GM18909 (cell line): ENCODE measurements around the gene LCP1.

Experiments used
- ATAC-seq: cut with Tn5 transposase; IDR thresholded peaks from one replicate; pipeline ENCODE4 v1.9.1; 2021; ENCODE audit warnings: mild to moderate bottlenecking; ENCODE audit not compliant: unreplicated experiment, poor library complexity

Gene LCP1

GRCh38 chr13:46106839-46107371 is 75.1 kb downstream of the LCP1 start:
- no peak for ATAC-seq

GRCh38 chr13:46104868-46105267 is 77.1 kb downstream of the LCP1 start, which contains the start of gene CPB2:
CPB2 (minus strand) TSS chr13:46105033; CDS start chr13:46105009, 24 bp downstream.
- ATAC-seq = no peak

DNA sequence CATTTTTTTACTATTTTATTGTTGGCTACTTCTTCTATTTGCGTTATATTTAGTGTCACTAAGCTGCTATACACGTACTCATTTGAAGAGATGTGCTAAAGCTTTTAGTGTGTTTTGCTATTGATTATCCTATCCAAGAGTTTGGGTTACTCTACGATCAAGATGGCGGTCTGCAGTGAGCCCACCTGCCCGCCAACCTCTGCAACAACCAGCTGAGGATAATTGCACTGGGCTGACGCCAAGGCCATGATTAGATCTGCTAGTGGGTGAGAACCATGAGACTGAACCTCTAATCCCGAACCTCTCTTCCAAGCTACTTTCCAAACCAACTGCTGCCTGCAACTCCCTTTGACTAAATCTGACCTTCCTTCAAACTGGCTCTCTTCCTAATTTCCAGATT is 78.9 kb downstream of the LCP1 start:
- ATAC-seq = no peak

GRCh38 chr13:46102255-46102605 is 79.7 kb downstream of the LCP1 start:
- no peak for ATAC-seq

DNA sequence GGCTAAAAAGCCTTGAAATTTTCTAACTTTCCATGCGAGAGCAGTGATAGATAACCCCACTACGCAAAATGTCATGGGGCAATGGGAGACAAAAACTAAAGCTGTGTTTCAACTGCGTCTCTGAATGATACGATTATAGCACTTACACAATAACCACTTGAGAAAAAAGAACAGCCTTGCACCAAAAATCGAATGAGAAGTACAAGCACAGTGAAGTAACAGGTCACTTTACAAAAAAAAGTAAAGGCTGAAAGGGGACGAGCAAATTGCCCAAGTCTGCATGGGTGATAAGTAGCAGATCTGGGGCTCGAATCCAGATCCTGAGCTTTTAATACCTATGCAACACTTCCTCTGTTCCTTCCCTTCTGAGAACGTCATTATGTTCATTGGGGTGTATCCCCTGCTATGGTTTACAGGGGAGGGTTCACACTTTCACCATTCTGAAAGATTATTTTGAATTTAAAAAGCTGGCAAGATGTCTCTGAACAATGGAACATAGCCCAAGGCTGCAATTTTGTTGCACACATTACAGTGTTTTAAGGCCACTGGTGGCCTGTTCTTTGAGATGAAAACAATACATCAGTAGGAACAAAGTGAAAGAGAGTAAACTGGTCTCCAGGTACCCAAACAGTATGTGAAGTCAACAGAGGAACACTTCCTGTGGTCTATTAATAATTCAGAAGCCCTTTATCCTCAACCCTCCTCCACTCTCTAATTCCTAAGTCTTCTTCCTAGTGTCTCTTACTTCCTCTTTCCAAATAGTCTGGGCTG is 80.3 kb downstream of the LCP1 start:
- ATAC-seq = no peak

- ATAC-seq = no peak
These were observed 81.0 kb downstream of the LCP1 start for GRCh38 chr13:46101002-46101401.

GRCh38 chr13:46100191-46100815 is 81.7 kb downstream of the LCP1 start:
- no peak for ATAC-seq

GRCh38 chr13:46097663-46098062 is 84.3 kb downstream of the LCP1 start:
- no peak for ATAC-seq

DNA sequence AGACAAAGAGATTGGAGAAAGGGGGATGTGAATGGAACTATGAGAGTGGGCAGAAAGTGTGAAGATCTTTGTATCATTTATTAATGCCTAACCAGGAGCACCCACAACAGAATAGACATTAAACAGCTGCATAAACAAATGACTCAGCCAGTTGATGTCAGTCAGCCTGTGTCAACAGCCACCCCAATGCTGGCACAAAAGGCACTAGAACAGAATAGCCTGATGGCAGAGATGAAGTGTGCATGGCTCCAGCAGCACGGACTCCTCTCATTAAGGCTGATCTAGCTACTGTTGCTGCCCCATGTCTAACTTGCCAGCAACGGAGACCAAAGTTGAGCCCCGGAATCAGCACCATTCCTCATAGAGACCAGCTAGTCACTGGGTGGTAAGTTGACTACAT is 85.0 kb downstream of the LCP1 start:
- ATAC-seq = no peak

GRCh38 chr13:46094478-46094877 is 87.5 kb downstream of the LCP1 start:
- no peak for ATAC-seq

GRCh38 chr13:46088821-46089562 is 93.0 kb downstream of the LCP1 start:
- ATAC-seq = no peak

DNA sequence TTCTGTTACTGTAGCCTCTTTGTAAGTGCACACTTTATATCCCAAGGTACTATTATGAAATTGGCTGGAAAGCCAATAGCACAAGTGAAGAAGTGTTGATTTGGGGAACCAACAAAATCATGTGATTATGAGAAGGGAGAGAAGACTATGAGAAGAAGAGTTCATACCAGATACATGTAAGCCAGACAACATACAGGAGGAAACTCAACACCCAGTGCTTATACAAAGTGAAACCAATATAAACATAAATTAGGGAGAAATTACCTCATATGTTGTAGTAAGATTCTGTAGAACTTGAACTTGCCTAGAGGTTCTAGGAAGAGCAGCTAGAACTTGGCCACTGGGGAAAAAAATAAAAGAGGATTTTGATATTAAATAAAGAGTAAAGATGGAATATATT is 94.5 kb downstream of the LCP1 start:
- no peak for ATAC-seq

- ATAC-seq = no peak
These were observed 95.0 kb downstream of the LCP1 start for GRCh38 chr13:46086985-46087384.

GRCh38 chr13:46086421-46086922 is 95.5 kb downstream of the LCP1 start:
- no peak for ATAC-seq

GRCh38 chr13:46085737-46086136 is 96.2 kb downstream of the LCP1 start:
- ATAC-seq = no peak

GRCh38 chr13:46082324-46082723 is 99.7 kb downstream of the LCP1 start:
- ATAC-seq = no peak

DNA sequence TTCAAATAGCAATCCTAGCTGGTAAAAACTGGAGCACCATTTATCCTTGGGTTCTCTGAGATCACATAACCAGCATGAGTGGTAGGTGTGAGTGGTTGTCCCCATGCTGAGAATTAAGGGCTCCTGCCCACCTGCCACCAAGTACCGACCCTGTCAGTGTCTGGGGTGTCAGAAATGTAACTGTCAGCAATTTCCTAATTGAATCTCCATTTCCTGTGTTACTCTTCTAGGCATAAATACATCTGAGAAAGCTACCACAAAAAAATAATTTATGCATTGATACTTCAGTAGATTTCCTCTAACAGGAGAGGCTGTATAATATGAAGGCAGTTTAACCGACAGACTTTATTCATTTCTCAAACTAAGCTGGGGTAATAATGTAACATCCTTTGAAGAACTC is 102.2 kb downstream of the LCP1 start:
- no peak for ATAC-seq

GRCh38 chr13:46077265-46077664 is 104.7 kb downstream of the LCP1 start:
- ATAC-seq = no peak

DNA sequence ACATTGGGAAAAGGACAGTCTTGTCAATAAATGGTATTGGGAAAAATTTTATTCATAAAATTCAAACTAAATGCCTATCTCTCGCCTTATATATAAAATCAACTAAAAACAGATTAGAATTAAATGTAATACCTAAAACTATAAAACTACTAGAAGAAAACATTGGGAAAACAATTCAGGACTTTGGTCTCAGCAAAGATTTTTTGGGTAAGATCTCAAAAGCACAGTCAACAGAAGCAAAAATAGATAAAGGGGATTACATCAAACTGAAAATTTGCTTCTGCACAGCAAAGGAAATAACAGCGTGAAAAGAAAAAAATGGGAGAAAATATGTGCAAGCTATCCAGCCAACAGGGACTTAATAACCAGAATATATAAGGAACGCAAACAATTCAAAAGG is 105.2 kb downstream of the LCP1 start:
- no peak for ATAC-seq
